ENCODE measurements around the gene HLA-DMA. TPM values are rescaled to one million over a fixed set of nuclear protein-coding genes. Genes with fewer than 3 reads are reported as not detected.

The HLA-DMA gene
- total RNA-seq, 5 donors from 2014 or later (not counting 1 experiment from before 2014, with no cell fraction given) = 22.3 to 37.8 (median 27.5) TPM

DNA sequence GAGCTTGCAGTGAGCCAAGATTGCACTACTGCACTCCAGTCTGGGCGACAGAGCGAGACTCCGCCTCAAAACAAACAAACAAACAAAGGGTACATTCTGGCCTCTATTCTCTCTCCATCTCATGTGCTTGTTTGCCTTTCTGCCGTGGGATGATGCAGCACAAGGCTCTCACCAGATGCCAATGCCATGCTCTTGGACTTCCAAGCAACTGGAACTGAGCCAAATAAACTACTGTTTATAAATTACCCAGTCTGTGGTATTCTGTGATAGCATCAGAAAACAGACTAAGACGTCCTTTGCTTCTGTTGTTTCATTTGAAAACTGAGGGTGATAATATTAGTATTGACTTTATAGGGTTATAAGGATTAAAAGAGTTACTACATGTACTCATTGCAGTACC, 11.9 kb upstream of the HLA-DMA start:
- Mint-ChIP-seq H3K27ac (peak overlapping the region; percentile 85 to 89), H3K4me3 (no peak overlapping the region), H3K4me1 (peaks cover 61 to 68% (median 64%) of the 10 kb centered on the region in 3 donors), H3K9me3 (no peaks in the 10 kb centered on the region), H3K27me3 (no peaks in the 10 kb centered on the region), H3K36me3 (no peaks in the 10 kb centered on the region)
- H3K27ac ChIP-seq (ENCODE audit: low read length) = peak overlapping the region; percentile 28
- ChIA-PET CTCF (interaction anchor here (1.4 to 14.4 kb wide), 3 partner anchors 11 to 94 kb away, joined by 3 to 207 read pairs (median 7); partner anchors contain the start of gene HLA-DMA (in 2 of the 2)), POLR2A (no interaction called here)
- no peaks in the 10 kb centered on the region for H3K36me3 ChIP-seq (ENCODE audit: control insufficient read depth in 2 of 2, extremely low read depth in 1 of 2, insufficient read depth in 1 of 2, low read length in 1 of 2)
- H3K4me3 ChIP-seq (ENCODE audit: control insufficient read depth in 1 of 2, extremely low read depth in 1 of 2, low read length in 1 of 2) = no peak overlapping the region
- WGBS (ENCODE audit: insufficient coverage) = 80% methylated on average over 1 of the region's 5 CpGs
- H3K9me3 ChIP-seq = no peaks in the 10 kb centered on the region
- no peaks in the 10 kb centered on the region for H3K27me3 ChIP-seq (replicated peaks in 1 of 2; ENCODE audit: control insufficient read depth in 2 of 2, extremely low read depth in 1 of 2, insufficient read depth in 2 of 2, low read length in 1 of 2)
- H3K4me1 ChIP-seq (ENCODE audit: control insufficient read depth in 1 of 2, extremely low read depth in 1 of 2, insufficient read depth in 2 of 2, low read length in 2 of 2) = peaks cover 15 to 21% of the 10 kb centered on the region in 2 experiments
- no peak for ATAC-seq (replicated peaks in 1 of 4)
- no peak for DNase-seq

DNA sequence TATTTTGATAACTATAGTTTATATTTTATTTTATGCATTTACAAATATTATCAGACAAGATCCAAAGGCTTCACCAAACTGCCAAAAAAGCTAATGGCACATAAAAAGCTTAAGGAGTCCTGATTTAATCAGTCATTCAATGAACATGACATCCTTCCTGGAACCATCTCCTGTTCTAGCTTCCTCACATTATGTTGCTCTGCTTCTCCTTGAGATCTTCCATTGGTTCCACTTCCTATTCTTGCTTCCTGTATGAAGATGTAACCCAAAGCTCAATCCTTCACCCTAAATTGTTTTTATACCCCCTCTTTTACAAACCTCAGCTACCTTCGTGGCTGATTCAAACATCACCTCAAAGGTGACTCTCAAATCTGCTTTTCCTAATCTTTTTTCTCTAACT, 11.0 kb upstream of the HLA-DMA start:
- DNase-seq = no peak
- no peaks in the 10 kb centered on the region for H3K36me3 ChIP-seq (ENCODE audit: control insufficient read depth in 2 of 2, extremely low read depth in 1 of 2, insufficient read depth in 1 of 2, low read length in 1 of 2)
- ChIA-PET CTCF (interaction anchor here (1.0 to 14.4 kb wide), 8 partner anchors 8 to 119 kb away, joined by 3 to 207 read pairs (median 4); partner anchors contain the start of gene HLA-DMA (in 1 of the 2)), POLR2A (interaction anchor here (2.3 to 3.6 kb wide), 2 partner anchors 8 kb away, joined by 10 to 29 read pairs; no protein-coding TSS in a partner anchor)
- WGBS (ENCODE audit: insufficient coverage) = no CpG with 5 or more reads among the region's 1 CpG
- Mint-ChIP-seq H3K9me3 (no peaks in the 10 kb centered on the region), H3K4me1 (peaks cover 61 to 67% (median 66%) of the 10 kb centered on the region in 3 donors), H3K36me3 (no peaks in the 10 kb centered on the region), H3K27ac (peak overlapping the region; percentile 44 to 78), H3K4me3 (no peak overlapping the region), H3K27me3 (no peaks in the 10 kb centered on the region)
- no peaks in the 10 kb centered on the region for H3K9me3 ChIP-seq
- no peaks in the 10 kb centered on the region for H3K27me3 ChIP-seq (replicated peaks in 1 of 2; ENCODE audit: control insufficient read depth in 2 of 2, extremely low read depth in 1 of 2, insufficient read depth in 2 of 2, low read length in 1 of 2)
- no peak for ATAC-seq (replicated peaks in 1 of 4)
- H3K4me1 ChIP-seq (ENCODE audit: control insufficient read depth in 1 of 2, extremely low read depth in 1 of 2, insufficient read depth in 2 of 2, low read length in 2 of 2) = peaks cover 13 to 15% of the 10 kb centered on the region in 2 experiments
- peak overlapping the region; percentile 32 for H3K27ac ChIP-seq (ENCODE audit: low read length)
- H3K4me3 ChIP-seq (ENCODE audit: control insufficient read depth in 1 of 2, extremely low read depth in 1 of 2, low read length in 1 of 2) = no peak overlapping the region

DNA sequence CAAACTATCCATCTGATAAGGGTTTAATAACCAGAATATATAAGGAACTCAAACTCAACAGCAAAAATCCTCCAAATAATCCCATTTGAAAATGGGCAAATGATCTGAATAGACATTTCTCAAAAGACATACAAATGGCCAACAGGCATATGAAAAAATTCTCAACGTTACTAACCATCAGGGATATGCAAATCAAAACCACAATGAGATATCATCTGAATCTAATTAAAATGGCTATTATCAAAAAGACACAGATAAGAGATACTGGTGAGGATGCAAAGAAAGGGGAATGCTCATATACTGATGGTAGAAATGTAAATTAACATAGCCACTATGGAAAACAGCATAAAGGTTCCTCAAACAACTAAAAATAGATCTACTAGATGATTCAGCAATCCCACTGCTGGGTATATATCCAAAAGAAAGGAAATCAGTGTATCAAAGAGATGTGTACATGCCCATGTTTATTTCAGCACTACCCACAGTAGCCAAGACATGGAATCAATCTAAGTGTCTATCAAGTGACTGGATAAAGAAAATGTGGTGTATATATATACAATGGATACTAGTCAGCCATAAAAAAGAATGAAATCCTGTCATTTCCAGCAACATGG, 9.4 kb upstream of the HLA-DMA start:
- H3K27ac ChIP-seq (ENCODE audit: low read length) = peak overlapping the region; percentile 11
- Mint-ChIP-seq H3K36me3 (no peaks in the 10 kb centered on the region), H3K9me3 (no peaks in the 10 kb centered on the region), H3K4me3 (no peak overlapping the region), H3K4me1 (peaks cover 56 to 61% (median 61%) of the 10 kb centered on the region in 3 donors), H3K27ac (peak overlapping the region; percentile 68 to 77), H3K27me3 (no peaks in the 10 kb centered on the region)
- no peak for DNase-seq
- no peak for ATAC-seq (replicated peaks in 1 of 4)
- no peaks in the 10 kb centered on the region for H3K27me3 ChIP-seq (replicated peaks in 1 of 2; ENCODE audit: control insufficient read depth in 2 of 2, extremely low read depth in 1 of 2, insufficient read depth in 2 of 2, low read length in 1 of 2)
- H3K4me3 ChIP-seq (ENCODE audit: control insufficient read depth in 1 of 2, extremely low read depth in 1 of 2, low read length in 1 of 2) = no peak overlapping the region
- H3K4me1 ChIP-seq (ENCODE audit: control insufficient read depth in 1 of 2, extremely low read depth in 1 of 2, insufficient read depth in 2 of 2, low read length in 2 of 2) = peaks cover 10 to 15% of the 10 kb centered on the region in 2 experiments
- POLR2A ChIA-PET = interaction anchor here (2.3 to 3.6 kb wide), 2 partner anchors 9 to 10 kb away, joined by 10 to 29 read pairs; no protein-coding TSS in a partner anchor
- CTCF ChIA-PET = interaction anchor here (0.5 to 14.4 kb wide), 7 partner anchors 9 to 1473 kb away, joined by 3 to 207 read pairs (median 4); partner anchors contain the start of gene HLA-DMA (in 1 of the 2)
- H3K9me3 ChIP-seq = no peaks in the 10 kb centered on the region
- WGBS (ENCODE audit: insufficient coverage) = no CpG with 5 or more reads among the region's 1 CpG
- H3K36me3 ChIP-seq (ENCODE audit: control insufficient read depth in 2 of 2, extremely low read depth in 1 of 2, insufficient read depth in 1 of 2, low read length in 1 of 2) = no peaks in the 10 kb centered on the region

DNA sequence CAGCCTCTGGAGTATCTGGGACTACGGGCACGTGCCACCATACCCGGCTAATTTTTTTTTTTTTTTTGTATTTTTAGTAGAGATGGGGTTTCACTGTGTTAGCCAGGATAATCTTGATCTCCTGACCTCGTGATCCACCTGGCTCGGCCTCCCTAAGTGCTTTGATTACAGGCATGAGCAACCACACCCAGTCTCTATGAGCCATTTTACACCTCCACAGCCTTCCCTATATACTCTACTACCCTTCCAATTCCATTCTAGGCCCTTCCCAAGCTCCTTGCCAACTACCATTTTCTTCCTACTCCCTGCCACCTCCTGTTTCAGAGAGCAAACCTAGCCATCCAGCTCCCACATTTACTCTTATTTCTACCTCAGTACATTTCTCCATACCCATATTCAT, 7.7 kb upstream of the HLA-DMA start:
- ChIA-PET POLR2A (interaction anchor here in 1 of 2 donors (3.6 kb wide), 1 partner anchor 11 kb away, joined by 29 read pairs; no protein-coding TSS in a partner anchor), CTCF (interaction anchor here (0.9 to 14.4 kb wide), 3 partner anchors 7 to 27 kb away, joined by 3 to 207 read pairs (median 6); partner anchors contain the start of gene HLA-DMA (in 1 of the 2))
- ATAC-seq (replicated peaks in 1 of 4) (no peak), DNase-seq (no peak)
- no peaks in the 10 kb centered on the region for H3K9me3 ChIP-seq
- no peaks in the 10 kb centered on the region for H3K36me3 ChIP-seq (ENCODE audit: control insufficient read depth in 2 of 2, extremely low read depth in 1 of 2, insufficient read depth in 1 of 2, low read length in 1 of 2)
- H3K4me1 Mint-ChIP-seq = peaks cover 39 to 48% (median 43%) of the 10 kb centered on the region in 3 donors
- H3K27ac ChIP-seq (ENCODE audit: low read length) = no peak overlapping the region
- no peaks in the 10 kb centered on the region for H3K4me1 ChIP-seq (ENCODE audit: control insufficient read depth in 1 of 2, extremely low read depth in 1 of 2, insufficient read depth in 2 of 2, low read length in 2 of 2)
- no peaks in the 10 kb centered on the region for H3K36me3 Mint-ChIP-seq
- no CpG with 5 or more reads among the region's 5 CpGs for WGBS (ENCODE audit: insufficient coverage)
- H3K27me3 ChIP-seq (replicated peaks in 1 of 2; ENCODE audit: control insufficient read depth in 2 of 2, extremely low read depth in 1 of 2, insufficient read depth in 2 of 2, low read length in 1 of 2) = no peaks in the 10 kb centered on the region
- no peak overlapping the region for H3K4me3 ChIP-seq (ENCODE audit: control insufficient read depth in 1 of 2, extremely low read depth in 1 of 2, low read length in 1 of 2)
- no peaks in the 10 kb centered on the region for H3K27me3 Mint-ChIP-seq
- H3K4me3 Mint-ChIP-seq = no peak overlapping the region
- no peak overlapping the region for H3K27ac Mint-ChIP-seq
- no peaks in the 10 kb centered on the region for H3K9me3 Mint-ChIP-seq

DNA sequence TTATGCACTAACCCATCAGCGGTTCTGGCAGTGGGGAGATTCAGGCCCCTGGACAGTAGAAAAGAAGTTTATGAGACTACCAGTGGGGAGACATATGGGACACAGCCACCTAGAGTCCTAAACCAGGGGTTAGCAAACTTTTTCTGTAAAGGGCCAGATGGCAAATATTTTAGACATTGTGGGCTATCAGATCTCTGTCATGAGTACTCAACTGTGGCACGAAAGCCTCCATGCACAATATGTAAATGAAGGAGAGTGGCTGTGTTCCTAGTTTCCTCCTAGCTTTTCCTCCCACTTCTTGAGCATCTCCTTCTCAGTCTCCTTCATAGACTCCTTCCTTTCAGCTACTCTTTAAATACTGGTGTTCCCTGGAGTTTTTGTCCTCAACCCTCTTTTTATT, 3.3 kb upstream of the HLA-DMA start:
- Histone ChIP-seq H3K27ac (ENCODE audit: low read length) (no peak overlapping the region), H3K4me3 (ENCODE audit: control insufficient read depth in 1 of 2, extremely low read depth in 1 of 2, low read length in 1 of 2) (no peak overlapping the region), H3K36me3 (ENCODE audit: control insufficient read depth in 2 of 2, extremely low read depth in 1 of 2, insufficient read depth in 1 of 2, low read length in 1 of 2) (no peaks in the 10 kb centered on the region), H3K27me3 (replicated peaks in 1 of 2; ENCODE audit: control insufficient read depth in 2 of 2, extremely low read depth in 1 of 2, insufficient read depth in 2 of 2, low read length in 1 of 2) (no peaks in the 10 kb centered on the region), H3K4me1 (ENCODE audit: control insufficient read depth in 1 of 2, extremely low read depth in 1 of 2, insufficient read depth in 2 of 2, low read length in 2 of 2) (peaks cover 9 to 24% of the 10 kb centered on the region in 2 experiments), H3K9me3 (no peaks in the 10 kb centered on the region)
- no peak for DNase-seq
- ChIA-PET POLR2A (interaction anchor here in 1 of 2 donors (4.2 kb wide), 1 partner anchor 16 kb away, joined by 30 read pairs; no protein-coding TSS in a partner anchor), CTCF (interaction anchor here in 1 of 2 donors (0.9 to 7.6 kb wide), 4 partner anchors 12 to 28 kb away, joined by 3 to 207 read pairs (median 88); partner anchors contain the start of genes BRD2 and HLA-DMB)
- H3K4me3 Mint-ChIP-seq = no peak overlapping the region
- no peak overlapping the region for H3K27ac Mint-ChIP-seq
- no peaks in the 10 kb centered on the region for H3K36me3 Mint-ChIP-seq
- no peak for ATAC-seq (replicated peaks in 1 of 4)
- H3K4me1 Mint-ChIP-seq = peaks cover 35 to 46% (median 46%) of the 10 kb centered on the region in 3 donors
- no peaks in the 10 kb centered on the region for H3K27me3 Mint-ChIP-seq
- no CpG with 5 or more reads among the region's 2 CpGs for WGBS (ENCODE audit: insufficient coverage)
- no peaks in the 10 kb centered on the region for H3K9me3 Mint-ChIP-seq

DNA sequence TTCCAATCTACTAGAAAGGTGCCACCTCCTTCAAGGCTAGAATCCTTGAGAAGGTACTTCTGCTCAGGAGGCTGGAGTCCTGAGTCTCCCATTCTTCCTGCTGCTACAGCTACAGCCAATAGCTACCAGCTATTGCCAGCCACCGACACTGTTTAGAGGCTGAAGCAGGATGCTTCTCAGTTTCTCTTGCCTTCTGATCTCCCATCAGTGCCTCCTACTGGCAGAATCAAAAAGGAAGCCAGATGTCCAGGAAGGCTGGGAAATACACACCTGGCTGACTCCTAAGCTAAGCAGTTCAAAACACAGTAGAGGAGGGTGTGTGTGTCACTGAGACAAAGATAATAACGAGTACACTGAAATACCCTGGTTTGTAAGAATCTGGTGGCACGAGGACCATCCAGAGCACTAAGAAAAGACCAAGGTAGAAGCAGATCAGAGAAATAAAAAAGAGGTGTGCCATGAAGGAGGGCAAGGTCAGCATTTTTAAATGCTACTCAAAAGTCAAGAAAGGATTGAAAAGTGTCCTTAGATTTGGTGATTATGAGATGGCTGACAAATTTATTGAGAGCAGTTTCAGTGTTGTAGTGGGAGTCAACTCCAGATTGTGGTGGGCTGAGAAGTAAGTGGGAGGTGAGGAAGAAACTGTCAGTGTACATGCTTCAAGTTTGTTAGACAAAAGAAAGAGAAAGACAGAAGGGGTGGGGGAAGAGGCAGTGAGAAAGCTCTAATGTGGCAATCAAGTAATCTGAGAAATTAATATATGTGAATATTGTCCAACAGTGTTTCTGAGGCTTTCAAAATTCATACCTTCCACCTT, 2.3 kb upstream of the HLA-DMA start:
- Histone ChIP-seq H3K27ac (ENCODE audit: low read length) (no peak overlapping the region), H3K27me3 (replicated peaks in 1 of 2; ENCODE audit: control insufficient read depth in 2 of 2, extremely low read depth in 1 of 2, insufficient read depth in 2 of 2, low read length in 1 of 2) (no peaks in the 10 kb centered on the region), H3K4me1 (ENCODE audit: control insufficient read depth in 1 of 2, extremely low read depth in 1 of 2, insufficient read depth in 2 of 2, low read length in 2 of 2) (peaks cover 9 to 33% of the 10 kb centered on the region in 2 experiments), H3K9me3 (no peaks in the 10 kb centered on the region), H3K4me3 (ENCODE audit: control insufficient read depth in 1 of 2, extremely low read depth in 1 of 2, low read length in 1 of 2) (no peak overlapping the region), H3K36me3 (ENCODE audit: control insufficient read depth in 2 of 2, extremely low read depth in 1 of 2, insufficient read depth in 1 of 2, low read length in 1 of 2) (no peaks in the 10 kb centered on the region)
- ChIA-PET POLR2A (interaction anchor here (0.6 to 4.2 kb wide), 8 partner anchors 13 to 317 kb away, joined by 3 to 49 read pairs (median 4); partner anchors contain the start of genes BRD2 (in 1 of the 2), RPS18 (in 1 of the 2) and VPS52 (in 1 of the 2)), CTCF (interaction anchor here (0.5 to 7.6 kb wide), 15 partner anchors 11 to 371 kb away, joined by 3 to 207 read pairs (median 8); partner anchors contain the start of genes BRD2 (in 1 of the 2) and HLA-DMB (in 1 of the 2))
- Mint-ChIP-seq H3K27ac (peak overlapping the region; percentile 7 to 16), H3K4me1 (peaks cover 33 to 46% (median 41%) of the 10 kb centered on the region in 3 donors), H3K27me3 (no peaks in the 10 kb centered on the region), H3K9me3 (no peaks in the 10 kb centered on the region), H3K36me3 (no peaks in the 10 kb centered on the region), H3K4me3 (no peak overlapping the region)
- DNase-seq = peak in 2 of 35 experiments; percentile 29 to 68
- 32% methylated on average over 2 of the region's 3 CpGs for WGBS (ENCODE audit: insufficient coverage)
- peak in 2 of 4 experiments; percentile 9 to 14 for ATAC-seq (replicated peaks in 1 of 4)
